Measurements from ENCODE around the gene PGM2.
A peak's percentile ranks its signal among the peaks of the same experiment; 100 is the strongest.
"Not testable (repeated sequence)": the region's sequence is repeated elsewhere in the genome, so short reads cannot be mapped to it uniquely, and the experiment has no call there.

PGM2 gene

DNA sequence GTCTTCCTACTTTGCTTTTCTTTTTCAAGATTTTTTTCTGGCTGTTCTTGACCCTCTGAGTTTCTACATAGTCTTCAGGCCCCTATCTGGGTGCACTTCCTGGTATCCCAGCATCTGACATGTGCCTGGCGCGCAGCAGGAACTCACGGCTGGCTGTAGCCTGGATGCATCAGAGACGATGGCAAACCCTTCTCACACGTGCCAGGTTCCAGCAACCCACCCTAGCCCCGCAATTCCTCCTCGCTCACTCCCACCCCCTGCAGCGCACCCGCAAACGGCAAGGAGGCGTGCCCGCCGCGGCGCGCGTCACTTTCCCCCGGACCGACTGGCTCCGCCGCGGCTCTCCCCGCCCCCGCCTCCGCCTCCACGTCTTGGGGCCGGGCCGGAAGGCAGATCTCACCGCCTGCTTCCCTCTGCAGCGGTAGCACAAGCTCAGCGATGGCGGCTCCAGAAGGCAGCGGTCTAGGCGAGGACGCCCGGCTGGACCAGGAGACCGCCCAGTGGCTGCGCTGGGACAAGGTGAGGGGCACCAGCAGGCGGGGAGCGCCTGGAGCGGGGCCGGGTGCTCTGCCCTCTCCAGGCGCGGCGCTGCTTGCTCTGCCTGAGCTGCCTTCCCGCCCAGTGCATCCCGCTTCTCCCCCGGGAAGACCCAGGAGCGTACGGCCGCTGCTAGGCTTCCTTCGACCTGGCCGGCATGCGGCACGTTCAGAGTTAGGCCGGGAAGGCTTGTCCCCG is at the start of gene PGM2:
Gene PGM2, plus strand, starts transcription at position 392 of the 735 bp plus-strand sequence. Its CDS starts 47 bp downstream, at position 439.
- peak; percentile 96 for DNase-seq

DNA sequence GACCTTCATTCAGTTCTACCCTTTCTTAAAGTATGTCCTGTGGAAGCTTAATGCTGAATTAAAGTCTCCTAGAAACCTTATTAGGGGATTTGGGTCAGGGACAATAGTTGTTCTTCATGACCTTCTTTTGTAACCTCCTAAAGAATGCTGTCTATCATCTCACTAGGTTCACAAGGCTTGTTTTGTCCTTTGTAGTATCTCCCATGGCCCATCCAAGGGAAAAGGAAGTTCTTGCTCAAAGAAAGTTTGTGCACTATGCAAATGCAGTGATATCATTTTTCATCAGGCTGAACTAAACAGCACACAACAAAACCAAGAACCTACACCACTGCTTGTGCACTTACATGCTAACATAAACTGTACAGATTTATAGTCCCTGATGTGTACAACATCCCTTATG is 46.6 kb upstream of the PGM2 start:
- DNase-seq = no peak

GRCh38 chr4:37780444-37781130 is 45.9 kb upstream of the PGM2 start:
- DNase-seq = peak; percentile 53

- DNase-seq = no peak
Measured at GRCh38 chr4:37781131-37781455, 45.4 kb upstream of the PGM2 start.

DNA sequence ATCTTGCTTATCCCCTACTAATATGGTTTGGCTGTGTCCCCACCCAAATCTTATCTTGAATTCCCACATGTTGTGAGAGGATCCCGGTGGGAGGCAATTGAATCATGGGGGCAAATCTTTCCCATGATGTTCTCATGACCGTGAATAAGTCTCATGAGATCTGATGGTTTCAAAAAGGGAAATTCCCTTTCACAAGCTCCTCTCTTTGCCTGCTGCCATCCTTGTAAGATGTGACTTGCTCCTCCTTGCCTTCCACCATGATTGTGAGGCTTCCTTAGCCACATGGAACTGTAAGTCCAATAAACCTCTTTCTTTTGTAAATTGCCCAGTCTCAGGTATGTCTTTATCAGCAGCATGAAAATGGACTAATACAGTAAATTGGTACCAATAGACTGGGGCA is 40.2 kb upstream of the PGM2 start:
- DNase-seq = not testable (repeated sequence)

DNA sequence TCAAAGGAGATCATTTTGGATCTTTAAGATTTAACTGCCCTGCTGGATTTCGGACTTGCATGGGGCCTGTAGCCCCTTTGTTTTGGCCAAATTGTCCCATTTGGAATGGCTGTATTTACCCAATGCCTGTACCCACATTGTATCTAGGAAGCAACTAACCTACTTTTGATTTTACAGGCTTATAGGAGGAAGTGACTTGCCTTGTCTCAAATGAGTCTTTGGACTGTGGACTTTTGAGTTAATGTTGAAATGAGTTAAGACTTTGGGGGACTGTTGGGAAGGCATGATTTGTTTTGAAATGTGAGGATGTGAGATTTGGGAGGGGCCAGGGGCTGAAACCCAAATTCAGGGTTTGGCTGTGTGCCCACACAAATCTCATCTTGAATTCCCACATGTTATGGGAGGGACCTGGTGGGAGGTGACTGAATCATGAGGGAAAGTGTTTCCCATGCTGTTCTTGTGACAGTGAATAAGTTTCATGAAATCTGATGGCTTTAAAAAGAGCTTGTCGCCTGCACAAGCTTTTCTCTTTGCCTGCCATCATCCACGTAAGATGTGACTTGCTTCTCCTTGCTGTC is 38.5 kb upstream of the PGM2 start:
- not testable (repeated sequence) for DNase-seq

DNA sequence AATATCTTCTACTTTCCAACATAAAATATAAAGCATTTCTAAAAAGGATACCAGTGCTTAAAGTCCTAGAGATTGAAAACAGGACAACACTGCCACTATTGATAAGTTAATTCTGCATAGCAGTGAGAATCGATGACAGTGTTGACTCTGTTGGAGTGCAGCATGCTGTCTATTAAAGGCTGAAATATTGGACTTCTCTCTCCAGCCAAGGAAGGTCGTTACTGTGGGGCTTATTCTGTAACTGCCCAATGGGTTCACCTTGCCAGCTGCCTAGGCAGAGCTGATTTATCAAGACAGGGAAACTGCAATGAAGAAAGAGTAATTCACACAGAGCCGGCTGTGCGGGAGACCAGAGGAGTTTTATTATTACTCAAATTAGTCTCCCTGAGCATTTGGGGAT is 37.7 kb upstream of the PGM2 start:
- no peak for DNase-seq

- DNase-seq = no peak
Measured at GRCh38 chr4:37792241-37792640, 34.2 kb upstream of the PGM2 start.

DNA sequence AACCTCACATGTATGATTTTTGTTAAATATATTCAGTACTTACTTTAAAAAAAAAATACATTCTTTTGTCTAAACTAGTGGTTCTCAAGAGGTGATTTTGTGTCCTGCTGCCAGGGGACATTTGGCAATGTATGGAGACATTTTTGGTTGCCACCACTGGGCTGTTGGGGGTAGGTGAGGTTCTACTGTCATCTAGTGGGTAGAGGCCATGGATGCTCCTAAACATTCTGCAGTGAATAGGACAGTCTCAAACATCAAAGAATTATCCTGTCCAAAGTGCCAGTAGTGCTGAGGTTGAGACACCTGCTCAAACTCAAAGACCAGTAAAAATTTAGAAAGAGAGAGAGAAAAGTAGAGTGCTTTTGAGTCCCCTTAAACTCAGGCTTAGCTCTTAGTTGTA is 32.9 kb upstream of the PGM2 start:
- no peak for DNase-seq

DNA sequence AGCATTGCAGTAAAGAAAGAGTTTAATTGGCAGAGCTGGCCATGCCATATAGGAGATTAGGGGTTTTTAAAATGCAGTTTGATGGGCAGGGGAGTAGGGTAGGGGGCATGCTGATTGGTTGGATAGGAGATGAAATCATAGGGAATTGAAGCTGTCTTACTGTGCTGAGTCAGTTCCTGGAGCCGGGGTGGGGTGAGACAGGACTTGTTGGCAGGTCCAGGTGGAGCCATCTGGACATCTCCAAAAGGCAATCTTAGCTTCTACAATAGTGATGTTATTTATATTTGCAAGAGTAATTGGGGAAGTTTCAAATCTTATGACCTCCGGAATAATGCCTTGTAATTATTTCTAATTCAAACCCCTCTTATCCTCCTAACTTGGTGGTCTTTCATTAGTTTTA is 32.4 kb upstream of the PGM2 start:
- DNase-seq = no peak

DNA sequence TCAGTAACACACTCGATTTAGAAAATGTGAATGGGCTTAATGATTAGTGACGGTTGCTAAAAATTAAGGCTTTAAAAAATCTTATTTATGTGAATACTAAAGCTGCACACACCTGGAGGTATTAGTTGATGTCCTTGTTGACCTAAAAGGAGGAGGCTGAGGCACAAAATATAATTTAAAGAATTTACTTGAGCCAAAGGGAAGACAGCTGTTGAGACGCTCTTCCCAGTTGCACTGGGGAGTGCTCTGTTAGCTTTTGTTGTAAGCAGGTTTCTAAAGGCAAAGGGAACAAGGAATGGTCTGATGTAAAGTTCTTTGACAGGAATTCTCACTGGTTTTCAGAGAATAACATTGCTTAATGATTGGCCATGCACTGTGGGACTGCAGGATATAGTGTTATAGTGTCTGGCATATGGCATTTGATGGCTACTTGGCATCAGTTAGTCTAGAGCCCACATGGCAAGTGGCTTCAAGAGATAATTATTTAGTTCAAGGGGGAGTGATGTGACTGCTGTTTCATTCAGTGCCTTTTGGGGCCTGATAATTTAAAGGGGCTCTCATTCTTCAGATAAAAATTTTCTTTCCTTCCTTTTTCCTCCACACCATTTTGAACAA is 30.8 kb upstream of the PGM2 start:
- DNase-seq = no peak

- no peak for DNase-seq
Measured at GRCh38 chr4:37797374-37797773, 29.1 kb upstream of the PGM2 start.

DNA sequence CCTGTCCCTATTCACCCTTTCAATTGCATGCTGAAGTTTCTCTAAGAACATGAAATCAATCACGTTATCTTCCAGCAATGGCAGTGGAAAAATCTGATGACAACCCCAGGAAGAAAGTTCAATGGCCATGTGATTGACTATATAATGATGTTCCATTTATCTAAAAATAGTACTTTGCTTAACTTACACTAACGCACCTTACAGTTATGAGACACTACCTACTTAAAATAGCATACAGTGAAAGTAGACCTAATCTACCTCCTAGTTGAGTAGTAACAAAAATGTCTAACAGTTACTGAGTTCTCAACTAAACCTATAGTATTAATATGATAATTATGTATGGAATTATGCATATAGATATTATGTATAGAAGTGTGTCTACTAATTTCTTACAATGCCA is 28.6 kb upstream of the PGM2 start:
- DNase-seq = no peak

DNA sequence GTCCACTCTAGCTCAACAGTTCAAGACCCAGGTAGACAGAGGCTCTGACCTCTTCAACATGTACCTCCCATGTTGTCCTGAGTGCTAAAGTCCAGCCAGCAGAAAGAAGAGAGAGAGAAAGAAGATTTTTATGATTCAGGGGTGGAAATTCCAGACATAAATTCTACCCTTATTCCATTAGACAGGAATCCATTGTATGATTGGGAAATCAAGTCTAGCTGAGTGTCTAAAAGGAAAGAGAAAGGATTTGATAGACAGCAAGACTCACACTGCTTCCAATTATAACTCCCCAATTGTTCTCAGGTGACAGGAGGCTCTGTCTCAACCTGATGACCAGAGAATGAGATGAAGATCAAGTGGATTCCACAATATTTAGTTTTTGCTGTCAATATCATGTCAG is 27.9 kb upstream of the PGM2 start:
- DNase-seq = no peak

DNA sequence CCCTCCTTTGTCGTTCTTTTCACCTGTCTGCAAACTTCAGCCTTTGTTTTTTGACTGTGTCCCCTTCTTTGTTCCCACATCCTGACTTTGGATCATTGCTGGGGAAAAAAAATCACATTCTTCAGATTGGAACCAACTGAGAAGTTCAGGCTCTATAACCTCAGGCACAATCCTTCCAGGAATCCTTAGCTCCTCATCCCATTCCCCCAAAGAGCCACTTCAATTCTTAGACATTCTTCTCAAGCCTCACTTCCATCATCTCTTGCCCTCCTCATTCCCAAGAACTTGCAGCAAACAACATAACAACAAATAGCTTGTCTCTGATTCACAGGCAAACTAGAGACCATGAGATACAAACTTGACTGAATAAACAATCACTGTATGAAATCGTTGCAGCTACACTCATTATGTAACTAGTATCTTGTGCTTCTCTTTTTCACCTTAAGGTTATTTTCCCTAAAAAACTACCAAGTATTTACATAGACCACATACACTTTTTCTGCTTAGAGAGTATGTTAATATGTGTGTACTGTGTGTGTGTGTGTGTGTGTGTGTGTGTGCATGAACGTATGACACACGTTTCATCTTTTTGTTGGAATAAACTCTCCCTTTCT is 26.4 kb upstream of the PGM2 start:
- DNase-seq = no peak

DNA sequence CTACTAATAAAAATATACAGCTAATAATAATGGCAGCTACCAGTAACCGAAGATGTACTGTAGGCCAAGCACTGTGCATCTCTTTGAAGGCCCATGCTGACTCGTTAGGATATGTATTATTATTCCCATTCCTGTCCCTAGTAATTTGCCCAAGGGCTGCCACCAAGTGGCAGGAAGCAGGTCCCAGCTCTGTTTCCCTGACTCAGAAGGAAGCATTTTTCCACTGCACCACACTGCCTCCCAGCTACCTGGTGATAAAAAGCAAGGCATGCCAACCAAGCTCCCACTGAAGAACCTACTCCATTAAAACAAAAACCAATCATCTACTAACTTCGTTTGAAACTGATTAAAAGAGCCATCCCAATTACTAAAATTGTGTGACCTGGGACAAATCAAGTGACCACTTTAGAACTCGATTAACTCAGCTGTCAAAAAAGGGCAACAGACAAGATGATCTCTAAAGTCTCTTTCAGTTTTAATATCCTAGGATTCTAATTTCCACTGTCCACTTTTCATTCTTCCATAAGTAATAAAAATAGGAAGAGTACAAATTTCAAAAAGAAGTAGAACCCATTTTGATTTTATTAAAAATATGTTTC is 24.3 kb upstream of the PGM2 start:
- DNase-seq = peak; percentile 83

- peak; percentile 64 for DNase-seq
Measured at GRCh38 chr4:37803348-37803973, 23.0 kb upstream of the PGM2 start.

GRCh38 chr4:37805091-37805490 is 21.4 kb upstream of the PGM2 start:
- DNase-seq = no peak

DNA sequence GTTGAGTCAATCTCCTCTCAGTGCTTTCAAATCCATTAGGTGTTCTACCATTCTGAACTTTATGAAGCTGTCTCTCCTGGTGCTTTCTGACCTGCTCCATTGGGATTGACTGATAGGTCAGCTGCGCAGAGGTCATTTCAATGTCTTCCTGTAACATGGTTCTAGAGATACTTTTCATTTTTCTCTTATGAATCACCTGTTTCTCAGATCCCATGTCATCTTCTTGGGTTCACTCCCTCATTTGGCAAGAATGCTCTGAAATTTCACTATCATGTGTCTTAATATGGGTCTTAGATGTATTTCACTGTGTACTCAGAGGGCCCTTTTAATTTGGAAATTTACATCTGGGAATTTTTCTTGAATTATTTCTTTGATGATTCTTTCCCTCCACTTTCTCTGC is 13.8 kb upstream of the PGM2 start:
- no peak for DNase-seq

GRCh38 chr4:37815591-37815990 is 10.9 kb upstream of the PGM2 start:
- DNase-seq = no peak

- no peak for DNase-seq
Measured at GRCh38 chr4:37816006-37816405, 10.5 kb upstream of the PGM2 start.

GRCh38 chr4:37816719-37817118 is 9.8 kb upstream of the PGM2 start:
- DNase-seq = no peak

DNA sequence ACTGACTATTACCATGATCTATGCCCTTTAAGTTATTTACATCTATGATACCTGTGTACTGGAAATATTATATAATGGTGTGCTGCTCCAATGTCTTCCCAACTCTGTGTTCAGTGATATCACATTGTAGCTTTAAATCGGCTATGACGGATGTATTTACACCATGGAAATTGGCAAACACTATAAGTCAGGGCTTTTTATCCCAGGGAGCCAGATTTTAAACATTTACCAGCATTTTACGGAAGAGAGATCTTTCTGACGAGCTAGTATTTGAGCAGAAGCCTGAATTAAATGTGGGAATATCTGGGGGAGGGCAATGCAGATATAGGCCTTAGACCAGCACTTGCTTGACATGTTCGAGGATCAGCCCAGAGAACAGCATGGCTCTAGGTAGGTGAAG is 7.7 kb upstream of the PGM2 start:
- DNase-seq = no peak

Data from eye (tissue), 1 donor.